IMR-90 (cell line): ENCODE data around the gene ALOXE3. TPM values are rescaled to one million over a fixed set of nuclear protein-coding genes. Genes with fewer than 3 reads are reported as not detected.

Source experiments
- ATAC-seq: fragments of 200-7000 bp; cut with Tn5 transposase; 2 replicates; pipeline ENCODE4 v1.9.1; 2020; ENCODE audit warnings: low read depth, mild to moderate bottlenecking, moderate library complexity
- BruUV-seq: library from RNA; stranded (reverse); fragments of 400-500 nt; replicated peaks from 2 replicates; lab custom pipeline; 2021; lab: Mats Ljungman, UMichigan
- CTCF ChIA-PET: fragments of 300-600 bp; formaldehyde crosslinking; extraction: SDS; loops from one replicate; lab custom pipeline; 2021; ENCODE audit warnings: antibody characterized with exemption; lab: Yijun Ruan, JAX
- POLR2A ChIA-PET: fragments of 300-600 bp; sonication (Branson Sonifier 250); formaldehyde crosslinking; loops from one replicate; lab custom pipeline; 2022; ENCODE audit warnings: antibody characterized with exemption; ENCODE audit not compliant: unreplicated experiment; lab: Charles Lee
- DNase-seq: peaks from one replicate; pipeline ENCODE4 v3.0.0; 2013
- H2AFZ ChIP-seq: replicated peaks from 2 replicates; pipeline ENCODE3; 2013; ENCODE audit warnings: low read length, mild to moderate bottlenecking; ENCODE audit not compliant: poor library complexity
- H2AK5ac ChIP-seq: 2 replicates; pipeline ENCODE4 v1.6.1; 2013; ENCODE audit warnings: low read depth, low read length, inconsistent platforms
- H2AK9ac ChIP-seq: replicated peaks from 2 replicates; pipeline ENCODE3; 2013; ENCODE audit warnings: mild to moderate bottlenecking, low read depth, low read length, moderate library complexity; ENCODE audit not compliant: poor library complexity
- H2BK120ac ChIP-seq: 2 replicates; pipeline ENCODE4 v1.6.1; 2013; ENCODE audit warnings: low read depth, low read length, inconsistent platforms
- H2BK15ac ChIP-seq: 3 replicates; pipeline ENCODE4 v1.6.1; 2013; ENCODE audit warnings: low read depth, low read length, inconsistent platforms
- H2BK20ac ChIP-seq: 2 replicates; pipeline ENCODE4 v1.6.1; 2013; ENCODE audit warnings: low read depth, mild to moderate bottlenecking, inconsistent platforms, low read length, moderate library complexity
- H2BK5ac ChIP-seq: 2 replicates; pipeline ENCODE4 v1.6.1; 2013; ENCODE audit warnings: mild to moderate bottlenecking, low read depth, low read length, inconsistent platforms; ENCODE audit not compliant: poor library complexity, severe bottlenecking
- H3K14ac ChIP-seq: replicated peaks from 2 replicates; pipeline ENCODE4 v1.6.1; 2013; ENCODE audit warnings: low read depth, low read length, inconsistent platforms
- H3K18ac ChIP-seq: 2 replicates; pipeline ENCODE4 v1.6.1; 2013; ENCODE audit warnings: low read depth, low read length, control low read depth
- H3K23ac ChIP-seq: 2 replicates; pipeline ENCODE4 v1.6.1; 2013; ENCODE audit warnings: low read depth, low read length, inconsistent platforms
- H3K27ac ChIP-seq: 2 replicates; pipeline ENCODE4 v1.5.1; 2013; ENCODE audit warnings: mild to moderate bottlenecking, control low read depth, low read length; ENCODE audit not compliant: insufficient read depth
- H3K27me3 ChIP-seq: 2 replicates; pipeline ENCODE4 v1.6.1; 2013; ENCODE audit warnings: low read length; ENCODE audit not compliant: control insufficient read depth, insufficient read depth
- H3K36me3 ChIP-seq: 2 replicates; pipeline ENCODE4 v1.6.1; 2013; ENCODE audit warnings: low read length, mixed read lengths; ENCODE audit not compliant: control insufficient read depth, insufficient read depth
- H3K4ac ChIP-seq: 2 replicates; pipeline ENCODE4 v1.6.1; 2013; ENCODE audit warnings: low read depth, low read length, inconsistent platforms
- H3K4me1 ChIP-seq: 2 replicates; pipeline ENCODE4 v1.6.1; 2013; ENCODE audit warnings: low read length, mixed read lengths; ENCODE audit not compliant: control insufficient read depth, insufficient read depth
- H3K4me2 ChIP-seq: 2 replicates; pipeline ENCODE4 v1.6.1; 2013; ENCODE audit warnings: low read depth, mild to moderate bottlenecking, control low read depth, low read length, moderate library complexity
- H3K4me3 ChIP-seq: 2 replicates; pipeline ENCODE4 v1.5.1; 2013; ENCODE audit warnings: low read depth, mild to moderate bottlenecking, control low read depth, low read length, moderate library complexity; ENCODE audit not compliant: insufficient read depth
- H3K56ac ChIP-seq: 2 replicates; pipeline ENCODE4 v1.6.1; 2013; ENCODE audit warnings: low read length, inconsistent platforms; ENCODE audit not compliant: insufficient read depth; ENCODE audit errors: extremely low read depth
- H3K79me1 ChIP-seq, 2 experiments: 2 replicates each; pipeline ENCODE4 v1.6.1; 2013; ENCODE audit warnings: low read length in 2 of 2, inconsistent platforms in 1 of 2, low read depth in 1 of 2
- H3K9ac ChIP-seq: 2 replicates; pipeline ENCODE4 v1.6.1; 2013; ENCODE audit warnings: low read depth, low read length, control low read depth
- H3K9me1 ChIP-seq: 2 replicates; pipeline ENCODE4 v1.6.1; 2013; ENCODE audit warnings: low read length, inconsistent platforms; ENCODE audit not compliant: insufficient read depth
- H3K9me3 ChIP-seq: 2 replicates; pipeline ENCODE4 v1.6.1; 2013; ENCODE audit warnings: low read length; ENCODE audit not compliant: control insufficient read depth, insufficient read depth
- H4K20me1 ChIP-seq: 2 replicates; pipeline ENCODE4 v1.6.1; 2013; ENCODE audit warnings: low read length, inconsistent platforms; ENCODE audit not compliant: insufficient read depth
- H4K5ac ChIP-seq: 2 replicates; pipeline ENCODE4 v1.6.1; 2013; ENCODE audit warnings: mild to moderate bottlenecking, low read depth, low read length, control low read depth
- H4K8ac ChIP-seq, 2 experiments: 2 replicates each; pipeline ENCODE4 v1.6.1; 2013; ENCODE audit warnings: low read depth in 2 of 2, low read length in 2 of 2, control low read depth in 1 of 2, inconsistent platforms in 1 of 2
- H4K91ac ChIP-seq: 2 replicates; pipeline ENCODE4 v1.6.1; 2013; ENCODE audit warnings: low read depth, low read length, inconsistent platforms; ENCODE audit not compliant: insufficient read depth
- CHD1 ChIP-seq: IDR thresholded peaks from 2 replicates; pipeline ENCODE4 v1.6.1; 2012; ENCODE audit warnings: low read depth, low read length, improper control_type of control experiment
- MAFK ChIP-seq: IDR thresholded peaks from 2 replicates; pipeline ENCODE4 v1.6.1; 2012; ENCODE audit warnings: low read depth, low read length, improper control_type of control experiment
- RFX5 ChIP-seq: IDR thresholded peaks from 2 replicates; pipeline ENCODE4 v1.8.0; 2012; ENCODE audit warnings: low read depth, mild to moderate bottlenecking, low read length, moderate library complexity
- SMC3 ChIP-seq: fragments of 150-350 bp; IDR thresholded peaks from 2 replicates; pipeline ENCODE4 v1.6.1; 2016; ENCODE audit warnings: low read depth, mild to moderate bottlenecking, antibody characterized with exemption, low read length, moderate library complexity
- WGBS, 2 experiments: methylation state at CpG; one replicate each; pipeline versions ENCODE4 v1.1.5 to v1.1.7; 2013; ENCODE audit warnings: missing lambda C conversion rate in 2 of 2; ENCODE audit not compliant: insufficient read length in 1 of 2; ENCODE audit errors: extremely low coverage in 2 of 2; 5-methylcytosine and 5-hydroxymethylcytosine counted together
- dilution Hi-C: fragments of 300-500 bp; cut with HindIII; formaldehyde crosslinking; loops from one replicate; pipeline ENCODE4 v1.14.3; 2018; ENCODE audit warnings: low sequenced_read_pairs; ENCODE audit not compliant: unreplicated experiment
- in situ Hi-C: fragments of 300-500 bp; cut with MboI; formaldehyde crosslinking; loops from 3 replicates; pipeline ENCODE4 v1.14.3; 2019; ENCODE audit warnings: low sequenced_read_pairs, inconsistent platforms, mixed read lengths
- intact Hi-C: fragments of 100-400 bp; cut with micrococcal nuclease; formaldehyde crosslinking; loops from 2 replicates; pipeline ENCODE4 v1.10.0; 2022
- polyA plus RNA-seq, 3 experiments: library from polyadenylated mRNA; depleted of rRNA; stranded (reverse); fragments of >200 nt; gene quantifications; 2 replicates each; pipeline ENCODE4 v1.2.3, GENCODE V29; 2012; ENCODE audit warnings: low replicate concordance in 1 of 3
- total RNA-seq: library from RNA; depleted of rRNA; stranded (reverse); fragments of >200 nt; gene quantifications from 2 replicates; pipeline ENCODE4 v1.2.3, GENCODE V29; 2012

The ALOXE3 gene
- total and polyA plus RNA-seq, 2 of the 4 experiments (the other 2 are of a cell fraction): under 0.01 to 0.26 TPM

DNA sequence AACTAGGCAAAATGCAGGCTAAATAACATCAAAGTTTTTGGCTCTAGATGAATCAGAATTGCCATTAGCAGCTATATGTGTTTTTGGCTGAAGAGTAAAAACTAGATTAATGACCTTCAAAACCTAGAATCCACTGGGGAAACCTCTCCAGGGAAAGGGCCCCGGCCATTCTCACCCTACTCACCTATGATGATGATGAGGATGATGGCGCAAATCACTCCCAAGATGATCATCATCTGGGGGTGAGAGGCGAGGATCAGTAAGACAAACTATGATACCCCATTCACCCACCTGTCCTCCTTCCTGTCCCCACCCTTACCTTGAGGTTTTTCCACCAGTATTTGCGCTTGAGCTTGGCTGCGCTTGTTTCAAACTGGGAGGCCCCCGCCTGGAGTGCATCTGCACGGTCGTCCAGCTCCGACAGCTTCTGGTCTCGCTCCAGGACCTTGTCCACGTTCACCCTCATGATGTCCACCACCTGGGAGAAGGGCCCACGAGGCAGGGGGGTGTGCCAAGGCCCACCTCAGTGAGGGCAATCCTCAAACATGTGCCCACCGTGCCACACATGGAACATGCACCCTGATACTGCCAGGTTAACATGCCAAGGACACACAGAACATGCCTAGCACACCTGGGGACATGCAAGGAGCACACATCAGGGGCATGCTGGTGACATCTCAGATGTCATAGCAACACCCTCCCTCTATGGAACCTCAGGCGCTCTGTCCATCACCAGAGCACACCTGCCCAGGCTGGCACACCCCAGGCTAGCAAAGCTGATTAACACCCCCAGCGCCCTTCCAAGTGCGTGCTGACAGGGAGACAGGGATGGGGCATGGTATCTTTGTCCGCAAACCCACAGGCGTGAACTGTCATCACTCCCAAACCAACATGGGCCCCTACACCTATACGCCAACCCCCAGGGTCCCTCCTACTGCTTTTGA is 43.2 kb upstream of the ALOXE3 start:
- Histone ChIP-seq H3K23ac (peak overlapping the region; percentile 94), H3K14ac (peak overlapping the region; percentile 87), H2AK9ac (peak overlapping the region; percentile 99), H3K79me1 (peaks cover 21 to 39% of the 10 kb centered on the region in 2 experiments), H3K18ac (no peak overlapping the region), H3K9me1 (peaks cover 7% of the 10 kb centered on the region), H2BK20ac (no peak overlapping the region), H3K27ac (peak overlapping the region; percentile 93), H3K9me3 (no peaks in the 10 kb centered on the region), H2BK15ac (no peak overlapping the region), H2BK120ac (no peak overlapping the region), H3K36me3 (peaks cover 15% of the 10 kb centered on the region), H3K4ac (peak overlapping the region; percentile 86), H3K4me1 (peaks cover 28% of the 10 kb centered on the region), H3K9ac (peak overlapping the region; percentile 93), H4K91ac (no peak overlapping the region), H2BK5ac (no peak overlapping the region), H2AFZ (peak overlapping the region; percentile 97), H4K5ac (0 out of 2 replicates have a peak overlapping the region, but pooled peaks have one; percentile 21), H3K27me3 (no peaks in the 10 kb centered on the region), H3K4me3 (peak overlapping the region; percentile 99), H4K20me1 (peaks cover 14% of the 10 kb centered on the region), H4K8ac (peak overlapping the region in 1 of 2 experiments; percentile 93; a peak in 1 of 4 replicates), H3K56ac (no peak overlapping the region; the same call in 1 of the 2 replicates), H2AK5ac (peak overlapping the region; percentile 98), H3K4me2 (peak overlapping the region; percentile 95)
- CTCF ChIA-PET: no interaction called here
- TF ChIP-seq CHD1: no peak; the same call in 1 of the 2 replicates
- TF ChIP-seq SMC3: no peak
- TF ChIP-seq RFX5: no peak
- TF ChIP-seq MAFK: no peak
- POLR2A ChIA-PET: no interaction called here
- ATAC-seq (no peak), DNase-seq (no peak)
- no TSS peak for BruUV-seq
- dilution Hi-C loops: no loop called here
- intact Hi-C loops: no loop called here
- in situ Hi-C loops: loop anchor here (25.0 kb wide), 1 partner anchor 924 kb away; the partner anchor contains the start of genes DVL2, GABARAP and PHF23
- WGBS, 2 experiments: 50% methylated on average over 8 of the region's 19 CpGs; no CpG with 5 or more reads in 1 of the 2 experiments
